ENCODE measurements around the gene HOXA2.

The HOXA2 gene

DNA sequence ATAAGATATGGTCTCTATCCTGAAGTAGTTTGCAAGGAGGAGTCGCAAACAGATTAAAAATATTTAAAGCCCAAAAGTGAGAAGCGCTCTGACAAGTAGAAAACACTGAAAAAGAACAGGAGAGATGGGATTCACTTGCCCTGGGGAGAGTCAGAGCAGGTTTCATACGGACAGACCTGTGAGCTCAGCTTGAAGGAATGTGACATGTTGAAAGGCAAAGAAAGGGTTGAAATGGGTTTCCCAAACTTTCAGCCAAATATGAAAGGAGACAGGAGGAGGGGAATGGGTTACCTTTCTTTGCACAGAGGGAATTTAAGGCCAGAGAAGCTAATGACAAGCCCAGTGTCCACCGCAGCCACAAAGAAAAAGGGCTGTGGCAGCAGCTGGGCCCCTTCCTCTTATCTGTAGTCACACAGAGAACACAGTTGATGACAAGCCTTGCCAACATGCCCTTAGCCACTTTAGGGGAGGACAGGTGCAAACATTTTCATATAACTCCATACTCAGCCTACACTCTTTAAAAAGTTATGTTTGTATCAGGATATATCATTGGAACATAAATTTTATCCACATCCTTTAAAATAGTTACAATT, 21.5 kb downstream of the HOXA2 start:
- no peak for DNase-seq (ENCODE audit: low read depth in 2 of 3, low spot score in 1 of 3)

DNA sequence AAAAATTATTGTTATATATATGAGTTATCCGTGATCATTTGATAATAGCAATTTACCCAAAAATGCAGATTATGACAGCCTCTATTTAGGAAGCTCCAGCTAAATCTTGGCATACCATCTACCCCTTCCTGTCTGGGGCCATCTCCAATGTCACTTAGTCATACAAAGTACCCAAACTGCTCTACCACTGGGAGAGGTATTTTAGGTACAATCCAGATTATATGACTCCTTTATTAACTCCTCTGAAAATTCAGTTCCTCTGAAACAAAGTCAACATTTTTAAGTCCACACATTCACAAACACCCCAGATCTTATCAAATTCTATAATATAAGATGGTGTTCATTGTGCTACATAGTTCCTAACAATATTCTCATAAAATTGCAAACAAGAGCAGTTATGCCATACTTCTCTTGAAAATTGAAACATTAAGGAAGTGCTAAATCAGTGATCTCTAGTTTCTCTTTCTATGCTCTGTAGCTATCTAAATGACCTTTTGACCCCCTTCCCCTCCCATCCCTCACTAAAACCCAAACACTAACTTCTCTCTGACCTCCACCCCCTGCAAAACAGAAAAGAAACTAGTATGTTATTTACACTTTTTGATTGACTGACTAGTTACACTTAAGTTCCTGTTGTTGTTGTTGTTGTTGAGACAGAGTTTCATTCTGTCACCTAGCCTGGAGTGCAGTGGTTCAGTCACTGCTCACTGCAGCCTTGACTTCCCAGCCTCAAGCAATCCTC, 23.1 kb downstream of the HOXA2 start:
- DNase-seq (ENCODE audit: low read depth in 2 of 3, low spot score in 1 of 3), result no peak

DNA sequence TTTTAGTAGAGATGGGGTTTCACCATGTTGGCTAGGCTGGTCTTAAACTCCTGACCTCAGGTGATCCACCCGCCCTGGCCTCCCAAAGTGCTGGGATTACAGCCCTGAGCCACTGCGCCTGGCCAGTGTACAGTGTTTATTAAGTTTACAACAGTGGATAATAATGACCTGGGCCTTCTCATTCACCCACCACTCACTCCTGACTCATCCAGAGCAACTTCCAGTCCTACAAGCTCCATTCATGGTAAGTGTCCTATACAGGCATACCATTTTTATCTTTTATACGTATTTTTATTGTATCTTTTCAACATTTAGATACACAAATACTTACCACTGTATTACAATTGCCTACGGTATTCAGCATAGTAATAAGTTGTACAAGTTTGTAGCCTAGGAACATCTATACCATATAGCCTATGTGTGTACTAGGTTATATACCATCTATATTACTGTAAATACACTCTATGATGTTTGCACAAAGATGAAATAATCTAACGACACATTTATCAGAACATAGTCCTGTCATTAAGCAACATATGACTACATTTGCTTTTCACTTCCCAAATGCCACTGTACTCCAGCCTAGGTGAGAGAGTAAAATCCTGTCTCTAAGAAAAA, 23.8 kb downstream of the HOXA2 start:
- no peak for DNase-seq (ENCODE audit: low read depth in 2 of 3, low spot score in 1 of 3)

DNA sequence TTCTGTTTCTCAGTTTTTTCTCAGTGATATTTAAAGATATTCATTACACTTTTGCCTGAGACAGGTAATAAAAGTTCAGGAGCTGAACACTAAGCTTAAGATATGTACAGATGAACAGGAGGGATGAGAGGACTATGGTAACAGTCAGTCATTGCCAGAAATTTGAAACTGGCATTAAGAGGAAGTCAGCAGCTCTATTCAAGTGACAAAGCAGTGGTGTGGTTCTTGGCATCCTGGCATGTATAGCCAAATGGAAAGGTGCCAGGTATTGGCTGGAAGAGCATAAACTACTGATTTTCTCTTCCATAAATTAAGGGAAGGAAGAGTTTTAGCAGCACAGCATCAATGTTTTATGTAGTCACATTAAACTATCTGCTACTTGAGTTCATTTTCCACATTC, 29.4 kb downstream of the HOXA2 start:
- DNase-seq (ENCODE audit: low read depth in 2 of 3, low spot score in 1 of 3), result no peak

DNA sequence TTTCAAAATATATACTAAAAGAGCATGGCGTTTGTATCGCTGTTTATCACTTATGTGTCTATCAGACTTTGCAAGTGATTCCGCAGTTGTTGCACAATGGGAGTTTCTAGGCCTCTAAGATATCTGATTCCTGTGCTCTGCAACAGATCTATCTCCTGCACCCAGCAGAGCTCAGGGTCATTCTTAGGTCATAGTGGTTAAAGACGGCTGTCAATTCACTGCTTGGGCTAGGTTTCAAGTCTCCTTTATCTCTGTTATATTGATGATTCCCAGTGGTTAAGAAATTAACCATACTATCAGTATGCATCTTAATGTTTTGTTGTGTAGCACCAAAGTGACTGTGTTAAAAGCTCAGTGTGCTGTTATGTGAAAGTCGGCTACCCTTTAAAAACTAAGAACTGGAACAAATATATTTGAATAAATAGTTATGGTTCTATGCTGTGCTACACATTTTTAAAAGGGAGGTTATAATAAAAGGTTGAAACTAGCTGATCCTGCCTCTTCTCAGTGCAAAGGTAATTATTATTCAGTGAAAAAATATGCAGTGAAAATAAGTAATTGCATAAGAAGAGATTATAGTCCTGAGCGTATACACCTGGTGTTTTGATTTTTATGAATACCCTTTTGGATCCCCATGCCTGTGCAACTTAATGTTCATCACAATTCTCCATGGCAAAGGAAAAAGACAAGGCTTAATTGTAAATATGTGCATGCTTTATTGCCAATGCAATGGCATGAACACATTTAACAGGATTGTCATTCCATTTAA, 30.7 kb downstream of the HOXA2 start:
- DNase-seq (ENCODE audit: low read depth in 2 of 3, low spot score in 1 of 3), result no peak

DNA sequence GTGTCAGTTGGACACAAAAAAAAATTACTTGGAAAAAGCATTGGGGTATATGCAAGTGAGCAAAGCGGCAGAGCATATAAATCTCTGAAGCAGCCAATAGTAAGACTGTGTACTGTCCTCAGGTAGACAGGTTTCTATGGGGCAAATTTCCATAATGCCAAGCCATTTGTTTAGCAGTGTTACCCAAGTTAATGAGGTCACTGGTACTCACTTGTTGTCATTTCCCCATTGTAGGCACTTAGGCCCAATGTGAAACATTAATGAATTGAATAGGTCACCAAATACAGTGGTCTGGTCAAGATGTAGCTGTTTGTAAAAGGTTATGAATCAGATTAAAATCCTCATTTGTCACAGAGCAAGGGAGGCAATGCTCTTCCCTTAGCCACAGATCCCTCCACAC, 34.2 kb downstream of the HOXA2 start:
- DNase-seq (ENCODE audit: low read depth in 2 of 3, low spot score in 1 of 3), result no peak

DNA sequence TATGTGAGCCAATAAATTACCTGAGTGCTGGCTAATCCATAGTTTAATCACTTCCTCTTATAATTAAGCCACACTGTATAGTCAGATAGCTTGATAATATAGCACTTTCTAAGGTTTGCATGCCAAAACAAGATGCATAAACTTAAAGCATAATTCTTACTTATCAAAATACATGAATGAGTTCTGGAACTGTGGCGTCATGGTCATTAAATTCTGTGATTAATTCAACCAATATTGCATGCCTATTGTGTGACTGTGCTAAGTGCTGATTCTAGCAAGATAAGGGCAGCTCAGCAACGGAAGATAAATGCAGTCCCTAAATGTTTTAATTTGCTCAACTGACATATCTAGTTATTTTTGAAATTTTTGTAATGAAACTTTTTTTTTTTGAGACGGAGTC, 36.3 kb downstream of the HOXA2 start:
- no peak for DNase-seq (ENCODE audit: low read depth in 2 of 3, low spot score in 1 of 3)

DNA sequence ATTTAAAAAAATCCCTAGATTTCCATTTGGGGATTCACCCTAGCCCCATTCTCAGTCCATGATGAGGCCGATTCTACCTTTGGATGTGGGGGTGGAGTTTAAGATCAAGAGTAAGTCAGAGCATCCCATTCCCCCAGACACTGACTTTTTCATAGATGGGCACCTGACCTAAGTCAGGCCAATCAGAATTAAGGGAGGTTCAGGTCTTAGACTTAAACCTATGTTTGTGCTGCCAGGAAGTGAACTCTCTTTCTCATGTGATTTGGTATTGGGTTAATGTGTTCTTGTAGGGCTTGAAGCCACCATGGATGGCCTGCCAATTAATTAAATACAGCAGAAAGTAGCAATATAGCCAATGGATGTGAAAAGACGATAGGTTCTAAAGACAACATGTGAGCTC, 36.8 kb downstream of the HOXA2 start:
- DNase-seq (ENCODE audit: low read depth in 2 of 3, low spot score in 1 of 3), result no peak

DNA sequence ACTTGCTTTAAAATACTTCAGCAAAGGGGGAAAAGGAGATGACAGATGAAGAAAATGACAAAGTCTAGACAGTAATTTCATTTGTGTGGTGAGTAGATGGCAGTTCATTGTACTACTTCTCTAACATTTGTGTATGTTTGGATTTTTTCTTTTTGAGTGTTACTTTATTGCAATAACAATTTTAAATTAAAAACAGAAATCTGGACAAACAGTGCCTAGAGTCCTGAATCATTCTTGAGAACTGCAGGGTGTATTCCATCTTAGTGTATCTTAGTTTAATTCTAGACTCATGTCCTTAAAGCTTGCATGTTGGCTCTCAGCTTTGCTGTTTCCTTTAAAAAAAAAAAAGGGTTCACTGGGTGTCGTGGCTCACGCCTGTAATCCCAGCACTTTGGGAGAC, 37.8 kb downstream of the HOXA2 start:
- DNase-seq (ENCODE audit: low read depth in 2 of 3, low spot score in 1 of 3), result no peak

DNA sequence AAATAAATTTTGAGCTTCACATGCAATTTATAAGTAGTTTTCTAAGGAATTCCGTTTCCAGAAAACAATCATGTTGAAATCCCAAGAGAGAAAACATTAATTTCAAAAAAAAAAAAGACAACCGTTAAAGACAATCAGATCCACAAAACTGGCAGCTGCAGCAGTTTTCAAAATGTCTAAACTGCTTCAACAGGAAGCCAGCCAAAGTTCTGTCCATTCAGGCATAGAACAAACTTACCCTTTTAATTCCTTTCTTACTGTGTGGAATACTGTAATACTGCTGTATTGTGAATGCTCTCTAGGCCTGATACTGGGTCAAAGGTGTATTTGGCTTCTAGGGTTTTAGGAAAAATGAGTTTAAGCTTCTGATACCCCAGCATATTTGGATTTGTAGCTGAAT, 38.3 kb downstream of the HOXA2 start:
- DNase-seq (ENCODE audit: low read depth in 2 of 3, low spot score in 1 of 3), result no peak

DNA sequence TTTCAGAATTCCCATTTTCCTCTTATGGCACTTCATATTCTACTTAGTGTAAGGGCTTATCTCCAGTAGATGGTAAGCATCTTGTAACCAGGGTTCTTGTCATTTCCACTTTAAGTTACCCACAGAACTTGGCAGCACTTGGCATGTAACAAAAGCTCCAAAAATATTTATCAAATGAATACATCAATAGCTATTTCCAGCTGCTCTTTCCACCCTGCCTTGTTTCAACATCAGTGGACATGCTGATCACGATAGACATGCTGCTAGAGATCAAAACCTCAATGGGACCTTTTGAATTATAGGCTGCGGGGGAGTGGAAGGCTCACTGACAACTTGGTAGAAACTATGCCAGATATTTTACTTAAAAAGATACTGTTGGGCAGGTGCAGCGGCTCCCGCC, 39.5 kb downstream of the HOXA2 start:
- no peak for DNase-seq (ENCODE audit: low read depth in 2 of 3, low spot score in 1 of 3)

DNA sequence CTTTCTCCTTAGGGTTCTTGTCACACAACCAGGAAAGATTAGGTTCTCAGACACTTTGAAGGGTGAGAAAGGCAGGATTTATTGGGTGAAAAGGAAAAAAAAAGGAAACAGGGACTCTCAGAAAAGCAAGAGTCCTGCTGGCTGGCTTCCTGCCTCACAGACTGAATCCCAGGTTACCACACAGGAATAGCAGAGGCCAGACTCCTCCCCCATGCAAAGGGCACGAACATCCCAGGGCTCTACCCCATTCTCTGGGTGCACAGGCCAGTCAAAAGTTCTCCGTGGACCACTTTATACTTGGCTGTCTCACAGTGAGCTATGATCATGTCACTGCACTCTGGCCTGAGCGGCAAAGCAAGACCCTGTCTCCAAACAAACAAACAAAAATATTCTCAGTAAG, 49.3 kb downstream of the HOXA2 start:
- DNase-seq (ENCODE audit: low read depth in 2 of 3, low spot score in 1 of 3), result no peak

DNA sequence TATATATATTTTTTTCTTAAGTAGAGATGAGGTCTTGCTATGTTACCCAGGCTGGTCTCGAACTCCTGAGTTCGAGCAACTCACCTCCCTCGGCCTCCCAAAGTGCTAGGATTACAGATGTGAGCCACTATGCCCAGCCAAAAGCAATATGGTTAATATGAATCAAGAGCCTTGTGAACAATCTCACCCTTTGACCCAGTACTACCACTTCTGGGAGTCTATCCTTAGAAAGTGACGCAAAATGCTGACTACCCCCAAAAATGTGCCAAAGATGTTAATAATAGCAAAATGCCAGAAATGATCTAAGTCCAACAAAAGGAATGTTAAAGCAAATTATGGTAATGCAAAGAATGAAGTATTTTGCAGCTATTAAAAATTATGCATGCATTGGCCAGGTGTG, 51.0 kb downstream of the HOXA2 start:
- no peak for DNase-seq (ENCODE audit: low read depth in 2 of 3, low spot score in 1 of 3)

Measured in stimulated activated CD4-positive, alpha-beta T cell treated with anti-CD3 and anti-CD28 coated beads, Interleukin-12 subunit alpha, Interleukin-12 subunit beta, amount 100 ng/mL, for 48 hours (primary cell).